H1 (cell line): ENCODE results near the gene DBNDD1. TPM values are rescaled to one million over a fixed set of nuclear protein-coding genes. Genes with fewer than 3 reads are reported as not detected.

Experiments used
- BRCA1 ChIP-seq: IDR thresholded peaks from 2 replicates; pipeline ENCODE4 v1.6.1; 2012; ENCODE audit warnings: low read depth, low read length, improper control_type of control experiment
- GABPA ChIP-seq: IDR thresholded peaks from 2 replicates; pipeline ENCODE4 v1.6.1; 2011; ENCODE audit warnings: mild to moderate bottlenecking, low read length, moderate library complexity, borderline replicate concordance; ENCODE audit not compliant: insufficient read depth
- GTF2F1 ChIP-seq: IDR thresholded peaks from 2 replicates; pipeline ENCODE4 v1.6.1; 2012; ENCODE audit warnings: low read depth, low read length, improper control_type of control experiment, borderline replicate concordance
- PHF8 ChIP-seq: fragments of 200-600 bp; sonication (generic); conservative IDR thresholded peaks from 2 replicates; pipeline ENCODE4 v1.7.1; 2012; ENCODE audit warnings: low read depth, mild to moderate bottlenecking, inconsistent platforms, low read length, moderate library complexity
- POU5F1 ChIP-seq: IDR thresholded peaks from 2 replicates; pipeline ENCODE4 v1.6.1; 2011; ENCODE audit warnings: low read depth, mild to moderate bottlenecking, low read length, moderate library complexity
- SP1 ChIP-seq: IDR thresholded peaks from 2 replicates; pipeline ENCODE4 v1.6.1; 2011; ENCODE audit warnings: low read depth, low read length
- polyA plus RNA-seq, 7 experiments: library from polyadenylated mRNA; depleted of rRNA in 3 of 7; stranded (reverse) in 5 of 7; unstranded in 2 of 7; fragments of >200 nt in 5 of 7; fragments of 200-250 nt in 2 of 7; gene quantifications; 1 replicate in 5 of 7; 2 replicates in 1 of 7; 4 replicates in 1 of 7; pipeline versions ENCODE4 v1.2.1 to v1.2.3, GENCODE V29; 2011 to 2013; ENCODE audit warnings: missing spikeins in 2 of 7, mixed read lengths in 2 of 7
- total RNA-seq: library from RNA; stranded (reverse); fragmentation: NEBNext Ultra II Directional; extraction: Animal tissue kit (Norgen Biotek cat#: 25700); gene quantifications from 2 replicates; pipeline ENCODE4 v1.2.1, GENCODE V29; 2021

Gene DBNDD1
- total and polyA plus RNA-seq, 2 of the 8 experiments (the other 6 are each of a cell fraction or from before 2014, with no cell fraction given) = 69.9 to 92.6 TPM

- TF ChIP-seq GABPA = no peak
- no peak for TF ChIP-seq BRCA1
- no peak for TF ChIP-seq POU5F1
- TF ChIP-seq GTF2F1 = no peak
- TF ChIP-seq SP1 = no peak
- no peak for TF ChIP-seq PHF8
- TF ChIP-seq, all 59 proteins: peak for 0
Measured at GRCh38 chr16:90002759-90003158, 16.5 kb downstream of the DBNDD1 start (continued).
